Activated effector memory CD4-positive, alpha-beta T cell treated with Interleukin-2 at 50 U/mL for 16 hours (primary cell): Measurements from ENCODE around the gene MMP23B.
"Not testable (repeated sequence)": the region's sequence is repeated elsewhere in the genome, so short reads cannot be mapped to it uniquely, and the experiment has no call there.

Source experiments
- DNase-seq: peaks from one replicate; pipeline ENCODE4 v3.0.0-alpha.2; 2020

Gene MMP23B

GRCh38 chr1:1621173-1622009 is 10.6 kb upstream of the MMP23B start:
- DNase-seq, result no peak

DNA sequence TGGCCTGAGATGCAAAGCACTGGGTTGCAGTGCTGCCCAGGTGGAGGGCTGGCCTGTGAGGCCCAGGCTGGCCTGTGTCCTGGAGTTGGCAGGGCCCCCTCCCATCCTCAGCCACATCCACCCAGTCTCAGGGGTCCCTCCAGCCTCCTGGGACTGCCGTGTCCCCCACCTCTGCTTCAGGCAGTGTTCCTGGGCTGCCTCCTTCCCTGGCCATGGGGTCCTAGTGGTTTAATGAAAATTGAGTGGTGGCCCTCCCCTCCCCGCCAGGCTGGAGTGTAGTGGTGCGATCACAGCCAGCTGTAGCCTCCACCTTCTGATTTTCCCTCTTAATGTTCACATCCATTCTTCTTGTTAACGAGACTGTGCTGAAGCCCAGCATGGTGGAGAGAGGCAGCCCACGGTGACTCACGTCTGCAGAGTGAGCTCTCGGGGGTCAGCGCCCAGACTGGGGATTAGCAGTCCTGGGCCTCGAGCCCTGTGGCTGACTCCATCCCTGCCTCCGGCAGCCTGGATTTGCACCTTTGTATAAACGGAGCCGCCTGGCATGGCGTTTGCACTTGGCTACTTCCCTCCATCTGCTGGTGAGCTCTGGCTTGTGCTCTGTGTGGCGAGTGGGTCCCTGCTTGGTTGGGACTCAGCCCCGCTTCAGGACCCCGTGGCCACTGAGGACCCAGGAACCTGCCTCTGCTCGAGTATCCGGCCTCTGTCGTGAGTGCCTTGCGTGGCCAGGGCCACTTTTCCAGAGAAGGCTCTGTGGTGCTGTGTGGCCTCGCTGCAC is 9.8 kb upstream of the MMP23B start:
- no peak for DNase-seq

DNA sequence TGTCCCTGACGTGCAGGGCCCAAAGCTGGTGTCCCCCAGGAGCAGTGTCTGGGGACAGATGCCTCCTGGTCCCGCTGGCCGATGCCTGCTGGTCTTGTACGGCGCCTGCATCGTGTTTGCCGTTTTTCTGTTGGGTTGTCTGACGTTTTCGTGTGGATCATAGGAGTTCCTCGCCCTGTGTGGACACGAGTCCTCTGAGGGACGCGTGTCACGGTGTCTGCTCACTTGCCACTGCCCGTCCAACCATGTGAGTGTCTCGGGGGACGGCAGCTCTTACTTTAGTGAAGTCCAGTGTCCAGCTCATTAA is 9.2 kb upstream of the MMP23B start:
- DNase-seq, result no peak

DNA sequence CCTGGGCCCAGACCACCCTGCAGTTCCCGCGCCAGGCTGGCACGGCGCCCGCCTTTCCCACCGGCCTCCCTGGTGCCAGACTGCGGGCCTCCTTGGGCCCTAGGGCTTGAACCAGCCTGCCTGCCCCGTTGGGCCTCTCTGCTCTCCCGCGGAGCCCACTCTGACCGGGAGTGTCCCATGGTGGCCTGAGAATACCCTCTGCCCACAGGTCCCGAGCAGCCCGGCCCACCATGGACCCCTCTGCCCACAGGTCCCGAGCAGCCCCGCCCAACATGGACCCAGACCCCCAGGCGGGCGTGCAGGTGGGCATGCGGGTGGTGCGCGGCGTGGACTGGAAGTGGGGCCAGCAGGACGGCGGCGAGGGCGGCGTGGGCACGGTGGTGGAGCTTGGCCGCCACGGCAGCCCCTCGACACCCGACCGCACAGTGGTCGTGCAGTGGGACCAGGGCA is 8.8 kb upstream of the MMP23B start:
- no peak for DNase-seq

- DNase-seq, result no peak
Observed at GRCh38 chr1:1623631-1624442, 8.1 kb upstream of the MMP23B start.

DNA sequence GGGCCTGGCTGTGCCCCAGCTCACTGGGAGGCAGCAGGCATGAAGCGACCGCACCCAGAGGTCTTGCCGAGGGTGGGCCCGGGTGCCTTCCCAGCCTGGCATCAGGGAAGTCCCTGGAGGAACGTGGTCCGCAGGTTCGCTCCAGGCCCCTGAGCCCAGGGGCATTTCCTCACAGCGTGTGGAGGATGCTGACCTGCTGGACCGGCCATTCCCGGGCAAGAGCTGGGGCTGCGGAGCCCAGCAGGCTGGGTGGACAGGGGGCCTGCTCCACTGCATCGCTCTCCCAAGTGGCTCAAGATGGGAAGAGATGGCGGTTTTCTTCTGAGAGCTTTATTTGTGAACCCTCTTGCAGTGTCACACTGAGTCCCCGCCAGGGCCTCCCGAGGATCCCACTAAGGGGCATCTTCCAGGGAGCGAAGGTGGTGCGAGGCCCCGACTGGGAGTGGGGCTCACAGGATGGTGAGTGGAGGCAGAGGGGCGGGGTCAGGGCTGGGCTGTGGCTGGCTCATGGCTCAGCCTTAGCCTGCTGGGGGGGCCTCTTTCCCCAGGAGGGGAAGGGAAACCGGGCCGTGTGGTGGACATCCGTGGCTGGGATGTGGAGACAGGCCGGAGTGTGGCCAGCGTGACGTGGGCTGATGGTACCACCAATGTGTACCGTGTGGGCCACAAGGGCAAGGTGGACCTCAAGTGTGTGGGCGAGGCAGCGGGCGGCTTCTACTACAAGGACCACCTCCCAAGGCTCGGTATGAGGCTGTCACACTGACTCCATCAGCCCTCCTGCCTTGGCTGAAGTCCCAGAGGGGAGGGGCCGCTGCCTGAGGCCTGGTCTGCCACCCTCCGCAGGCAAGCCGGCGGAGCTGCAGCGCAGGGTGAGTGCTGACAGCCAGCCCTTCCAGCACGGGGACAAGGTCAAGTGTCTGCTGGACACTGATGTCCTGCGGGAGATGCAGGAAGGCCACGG is 7.2 kb upstream of the MMP23B start:
- no peak for DNase-seq

- DNase-seq, result no peak
Observed at GRCh38 chr1:1625404-1625775, 6.6 kb upstream of the MMP23B start.

GRCh38 chr1:1625824-1626206 is 6.2 kb upstream of the MMP23B start:
- no peak for DNase-seq

DNA sequence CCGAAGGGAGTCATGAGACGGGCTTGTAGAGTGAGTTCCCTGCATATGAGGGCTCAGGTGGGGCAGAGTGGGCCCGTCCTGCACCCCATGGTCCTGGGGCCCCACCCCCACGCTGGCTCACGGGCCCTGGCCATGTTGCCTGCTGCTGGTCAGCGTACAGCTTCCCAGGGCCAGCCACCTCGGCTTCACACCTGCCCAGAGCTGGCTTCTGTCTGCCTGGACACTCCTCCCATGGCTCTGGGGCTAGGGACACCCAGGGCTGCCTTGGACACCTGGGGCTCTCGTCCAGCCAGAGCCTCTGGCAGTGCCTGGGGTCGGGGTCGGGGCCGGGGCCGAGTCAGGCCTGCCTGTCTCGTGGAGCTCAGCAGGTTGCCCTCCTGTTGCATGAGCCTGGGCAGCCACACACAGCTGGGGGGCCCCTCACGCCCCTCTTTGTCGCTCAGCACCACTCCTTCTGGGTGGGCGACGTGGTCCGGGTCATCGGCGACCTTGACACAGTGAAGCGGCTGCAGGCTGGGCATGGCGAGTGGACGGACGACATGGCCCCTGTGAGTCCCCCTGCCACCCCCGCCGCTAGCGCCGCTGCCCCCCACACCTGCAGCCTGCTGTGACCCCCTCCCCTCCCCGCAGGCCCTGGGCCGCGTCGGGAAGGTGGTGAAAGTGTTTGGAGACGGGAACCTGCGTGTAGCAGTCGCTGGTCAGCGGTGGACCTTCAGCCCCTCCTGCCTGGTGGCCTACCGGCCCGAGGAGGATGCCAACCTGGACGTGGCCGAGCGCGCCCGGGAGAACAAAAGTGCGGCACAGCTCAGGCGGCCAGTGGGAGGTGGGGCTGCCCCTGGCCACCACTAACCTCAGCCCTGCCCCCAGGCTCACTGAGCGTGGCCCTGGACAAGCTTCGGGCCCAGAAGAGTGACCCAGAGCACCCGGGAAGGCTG is 5.5 kb upstream of the MMP23B start:
- no peak for DNase-seq

DNA sequence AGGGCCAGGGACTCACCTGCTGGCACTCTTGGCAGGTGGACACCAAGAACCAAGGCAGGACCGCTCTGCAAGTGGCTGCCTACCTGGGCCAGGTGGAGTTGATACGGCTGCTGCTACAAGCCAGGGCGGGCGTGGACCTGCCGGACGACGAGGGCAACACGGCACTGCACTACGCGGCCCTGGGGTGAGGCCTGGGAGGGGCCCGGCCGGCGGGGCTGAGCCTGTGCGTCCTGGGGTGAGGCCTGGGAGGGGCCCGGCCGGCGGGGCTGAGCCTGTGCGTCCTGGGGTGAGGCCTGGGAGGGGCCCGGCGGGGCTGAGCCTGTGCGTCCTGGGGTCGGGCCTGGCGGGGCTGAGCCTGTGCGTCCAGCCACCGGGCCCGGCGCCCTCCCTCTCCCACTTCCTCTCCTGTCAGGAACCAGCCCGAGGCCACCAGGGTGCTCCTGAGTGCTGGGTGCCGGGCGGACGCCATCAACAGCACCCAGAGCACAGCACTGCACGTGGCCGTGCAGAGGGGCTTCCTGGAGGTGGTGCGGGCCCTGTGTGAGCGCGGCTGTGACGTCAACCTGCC is 4.6 kb upstream of the MMP23B start:
- no peak for DNase-seq

- DNase-seq, result no peak
Observed at GRCh38 chr1:1627829-1628753, 3.9 kb upstream of the MMP23B start.

DNA sequence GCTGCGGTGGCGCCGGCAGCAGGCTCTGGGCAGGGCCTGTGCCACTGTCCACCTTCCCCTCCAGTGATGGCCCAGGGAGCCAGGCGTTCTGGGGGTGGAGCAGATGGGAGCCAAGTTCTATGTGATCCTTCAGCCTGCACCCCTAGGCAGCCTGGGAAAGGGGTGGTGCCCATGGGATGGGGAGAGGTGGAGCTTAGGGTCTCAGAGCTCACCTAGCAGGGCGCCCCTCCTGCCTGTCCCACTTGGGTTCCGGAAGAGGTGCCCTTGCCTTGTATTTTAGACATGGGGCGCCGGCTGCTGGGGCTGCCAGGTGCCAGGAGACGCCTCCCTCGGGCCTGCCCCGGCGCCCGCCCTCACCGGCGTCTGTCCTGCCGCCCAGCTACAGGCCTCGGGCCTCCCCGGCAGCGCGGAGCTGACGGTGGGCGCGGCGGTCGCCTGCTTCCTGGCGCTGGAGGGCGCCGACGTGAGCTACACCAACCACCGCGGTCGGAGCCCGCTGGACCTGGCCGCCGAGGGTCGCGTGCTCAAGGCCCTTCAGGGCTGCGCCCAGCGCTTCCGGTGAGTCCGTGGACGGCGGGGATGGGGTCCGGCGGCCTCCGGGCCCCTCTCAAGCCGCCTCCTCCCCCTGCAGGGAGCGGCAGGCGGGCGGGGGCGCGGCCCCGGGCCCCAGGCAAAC is 3.1 kb upstream of the MMP23B start:
- peak; percentile 27 for DNase-seq

- DNase-seq, result peak; percentile 67
Observed at GRCh38 chr1:1629430-1630190, 2.4 kb upstream of the MMP23B start.

DNA sequence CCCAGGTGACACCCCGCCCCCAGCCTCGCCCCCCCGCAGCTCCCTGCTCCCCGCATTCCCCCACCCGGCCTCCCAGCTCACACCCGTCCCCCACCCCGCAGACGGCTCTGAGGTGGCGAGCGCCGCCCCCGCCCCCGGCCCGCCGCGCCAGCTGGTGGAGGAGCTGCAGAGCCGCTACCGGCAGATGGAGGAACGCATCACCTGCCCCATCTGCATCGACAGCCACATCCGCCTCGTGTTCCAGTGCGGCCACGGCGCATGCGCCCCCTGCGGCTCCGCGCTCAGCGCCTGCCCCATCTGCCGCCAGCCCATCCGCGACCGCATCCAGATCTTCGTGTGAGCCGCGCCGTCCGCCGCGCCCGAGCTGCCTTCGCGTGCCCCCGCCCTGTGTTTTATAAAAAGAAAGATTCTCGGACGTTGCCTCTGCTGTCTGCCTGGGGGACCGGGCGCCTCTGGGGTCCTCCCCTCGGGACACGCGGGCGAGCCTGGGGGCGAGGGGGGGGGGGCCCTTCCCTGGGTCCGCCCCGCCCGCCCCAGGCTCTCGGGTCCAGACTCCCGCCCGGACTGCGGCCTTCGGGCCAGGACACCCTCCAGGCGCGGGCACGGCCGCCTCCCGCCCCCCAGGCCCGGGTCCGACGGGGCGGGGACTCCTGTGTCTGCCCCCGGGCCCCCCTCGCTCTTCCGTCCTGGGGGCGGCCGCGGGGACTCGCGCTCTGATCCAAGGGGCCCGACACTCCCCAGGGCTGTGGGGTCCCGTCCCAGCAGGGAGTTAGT is 1.6 kb upstream of the MMP23B start:
- peak; percentile 94 for DNase-seq

GRCh38 chr1:1630965-1631781 is 800 bp upstream of the MMP23B start:
- DNase-seq, result no peak

GRCh38 chr1:1633409-1633808 is 1.4 kb downstream of the MMP23B start:
- DNase-seq, result not testable (repeated sequence)

GRCh38 chr1:1634613-1635012 is 2.6 kb downstream of the MMP23B start:
- DNase-seq, result not testable (repeated sequence)
